NCI-H1417 (cell line): Measurements from ENCODE around the gene PLXDC2.
"Not testable (repeated sequence)": the region's sequence is repeated elsewhere in the genome, so short reads cannot be mapped to it uniquely, and the experiment has no call there.

Source experiments
- DNase-seq, 3 experiments: peaks; one replicate each; lab custom pipeline; 2025; lab: John Stamatoyannopoulos, UW

Gene PLXDC2

GRCh38 chr10:19816411-19817230 is at the start of gene PLXDC2:
Gene PLXDC2, plus strand, starts transcription at chr10:19816432.
- peak in 2 of 3 experiments; percentile 55 to 68 for DNase-seq

DNA sequence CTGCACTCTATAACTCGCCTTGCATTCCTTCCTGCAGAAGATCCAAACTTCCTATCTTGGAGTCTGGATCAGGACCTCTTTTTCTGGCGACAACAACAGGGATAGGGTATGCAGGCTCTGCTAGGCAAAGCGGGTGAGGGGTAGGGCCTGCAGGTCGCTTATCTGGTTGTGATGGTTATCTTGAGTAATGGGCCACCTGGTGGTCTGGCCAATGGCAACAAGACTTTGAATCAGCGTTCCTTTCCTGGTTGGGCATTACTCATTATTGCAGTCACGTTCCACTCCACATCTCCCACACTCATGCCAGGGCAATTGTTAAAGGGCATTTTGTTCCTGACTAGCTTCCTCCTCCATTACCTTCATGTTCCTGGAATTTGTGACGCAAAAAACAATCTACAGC is 48.4 kb upstream of the PLXDC2 start:
- DNase-seq: peak in 1 of 3 experiments; percentile 1

DNA sequence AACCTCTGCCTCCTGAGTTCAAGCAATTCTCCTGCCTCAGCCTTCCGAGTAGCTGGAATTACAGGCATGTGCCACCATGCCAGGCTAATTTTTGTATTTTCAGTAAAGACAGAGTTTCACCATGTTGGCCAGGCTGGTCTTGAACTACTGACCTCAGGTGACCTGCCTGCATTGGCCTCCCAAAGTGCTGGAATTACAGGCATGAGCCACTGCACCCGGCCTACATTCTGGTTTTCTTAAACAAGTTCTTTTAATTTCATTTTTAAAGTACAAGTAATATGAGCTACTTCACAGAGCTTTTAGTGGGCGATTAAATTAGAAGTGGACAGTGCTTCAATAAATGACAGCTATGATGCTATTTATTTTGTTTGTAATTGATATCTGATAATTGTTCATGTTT is 46.4 kb upstream of the PLXDC2 start:
- DNase-seq: not testable (repeated sequence)

DNA sequence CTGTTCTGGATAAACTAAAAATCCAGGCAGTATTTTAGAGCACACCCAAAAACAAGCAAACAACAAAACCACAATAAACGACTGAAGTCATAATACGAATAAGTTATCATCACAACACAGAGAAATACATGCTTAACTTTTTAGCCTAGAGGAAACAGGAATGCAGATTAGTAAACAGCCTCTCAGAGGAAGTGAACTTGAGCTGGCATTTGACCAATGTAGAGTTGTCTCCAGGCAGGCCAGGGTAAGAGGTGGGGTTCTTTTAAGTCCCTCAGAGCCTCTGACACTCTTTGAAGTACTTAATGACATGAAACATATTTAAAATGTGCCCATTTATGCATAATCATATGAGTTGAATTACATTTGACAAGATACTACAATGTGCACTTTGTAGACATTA is 43.3 kb upstream of the PLXDC2 start:
- DNase-seq: no peak

DNA sequence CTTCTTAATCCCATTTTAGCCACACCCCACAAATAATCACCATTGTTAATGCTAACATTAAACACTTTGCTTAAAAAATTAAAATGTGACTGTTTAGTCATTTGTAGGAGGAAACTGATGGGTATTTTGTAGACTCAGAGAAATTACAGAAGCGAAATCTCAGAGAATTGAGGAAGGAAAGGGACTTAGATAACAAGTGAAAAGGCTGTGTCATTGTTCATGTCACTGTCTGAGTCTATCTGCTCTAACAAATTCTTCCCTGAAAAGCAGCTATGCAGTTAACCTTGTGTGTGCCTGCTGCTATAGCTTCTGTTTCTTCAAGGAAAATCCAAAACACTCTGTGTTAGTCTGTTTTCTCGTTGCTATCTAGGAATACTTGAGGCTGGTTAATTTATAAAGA is 40.9 kb upstream of the PLXDC2 start:
- no peak for DNase-seq

DNA sequence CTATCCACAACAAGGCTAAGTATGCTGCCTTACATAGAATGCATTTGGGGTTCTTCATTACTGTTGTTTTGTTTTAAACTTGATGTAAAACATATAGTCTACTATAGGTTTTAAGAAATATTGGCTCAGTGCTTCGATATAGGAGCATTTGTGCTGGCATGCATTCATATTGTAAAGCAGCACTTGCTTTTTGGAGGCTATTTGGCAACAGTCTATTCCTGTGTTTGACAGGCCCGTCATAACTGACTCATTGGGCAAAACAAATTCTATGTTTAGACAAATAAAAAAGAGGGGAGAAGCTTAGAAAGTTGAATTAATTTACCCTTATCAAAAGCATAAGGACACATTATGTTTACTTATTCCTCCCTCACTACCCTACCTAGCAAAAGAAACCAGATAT is 38.4 kb upstream of the PLXDC2 start:
- DNase-seq: no peak

DNA sequence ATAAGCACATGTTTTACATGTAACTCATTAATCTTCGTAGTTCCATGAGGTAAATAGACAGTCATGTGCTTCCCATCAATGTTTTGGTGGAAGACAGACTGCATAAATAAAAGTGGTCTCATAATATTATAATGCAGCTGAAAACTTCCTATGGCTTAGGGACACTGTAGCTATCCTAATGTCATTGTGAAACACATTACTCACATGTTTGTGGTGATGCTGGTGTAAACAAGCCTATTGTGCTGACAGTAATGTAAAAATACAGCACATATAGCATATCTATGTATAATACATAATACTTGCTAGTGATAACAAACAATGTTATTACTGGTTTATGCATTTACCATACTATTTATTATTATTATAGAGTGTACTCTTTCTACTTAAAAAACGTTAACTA is 37.2 kb upstream of the PLXDC2 start:
- DNase-seq: no peak

GRCh38 chr10:19782430-19783089 is 33.7 kb upstream of the PLXDC2 start:
- no peak for DNase-seq

- no peak for DNase-seq
Observed at GRCh38 chr10:19783721-19784120, 32.5 kb upstream of the PLXDC2 start.

DNA sequence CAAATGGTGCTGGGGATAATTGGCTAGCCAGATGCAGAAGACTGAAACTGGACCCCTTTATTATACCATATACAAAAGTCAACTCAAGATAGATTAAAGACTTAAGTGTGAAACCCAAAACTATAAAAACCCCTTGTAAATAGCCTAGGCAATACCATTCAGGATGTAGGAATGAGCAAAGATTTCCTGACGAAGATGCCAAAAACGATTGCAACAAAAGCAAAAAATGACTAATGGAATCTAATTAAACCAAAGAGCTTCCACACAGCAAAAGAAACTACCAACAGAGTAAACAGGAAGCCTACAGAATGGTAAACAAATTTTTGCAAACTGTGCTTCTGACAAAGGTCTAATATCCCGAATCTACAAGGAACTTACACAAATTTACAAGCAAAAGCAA is 30.9 kb upstream of the PLXDC2 start:
- DNase-seq: no peak

DNA sequence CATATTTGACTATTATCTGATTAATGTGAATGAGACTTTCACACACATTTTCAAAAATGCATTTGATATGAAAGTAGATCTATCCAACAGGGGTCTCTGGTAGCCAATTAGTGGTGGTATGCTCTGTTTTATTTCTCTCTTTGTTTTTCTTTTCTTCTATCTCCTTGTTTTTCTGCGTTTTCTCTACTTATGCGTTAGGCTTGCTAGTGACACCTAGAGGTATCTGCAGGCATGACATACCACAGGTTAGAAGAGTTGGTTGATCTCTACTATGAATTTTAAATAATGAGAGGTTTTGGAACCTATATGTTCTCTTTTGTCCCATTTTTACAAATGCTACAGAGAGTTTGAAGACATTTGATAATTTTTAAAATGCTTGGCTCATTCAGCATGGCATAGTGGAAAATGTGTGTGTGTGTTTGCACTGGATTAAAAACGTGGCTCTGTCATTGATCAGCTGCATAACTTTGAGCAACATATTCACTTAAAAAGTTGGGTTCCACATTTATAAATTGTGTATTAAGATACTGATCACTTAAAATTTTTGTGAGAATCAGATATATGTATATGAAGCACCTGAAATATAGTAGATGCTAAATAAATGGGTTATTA is 28.1 kb upstream of the PLXDC2 start:
- DNase-seq: peak in 2 of 3 experiments; percentile 4 to 52

DNA sequence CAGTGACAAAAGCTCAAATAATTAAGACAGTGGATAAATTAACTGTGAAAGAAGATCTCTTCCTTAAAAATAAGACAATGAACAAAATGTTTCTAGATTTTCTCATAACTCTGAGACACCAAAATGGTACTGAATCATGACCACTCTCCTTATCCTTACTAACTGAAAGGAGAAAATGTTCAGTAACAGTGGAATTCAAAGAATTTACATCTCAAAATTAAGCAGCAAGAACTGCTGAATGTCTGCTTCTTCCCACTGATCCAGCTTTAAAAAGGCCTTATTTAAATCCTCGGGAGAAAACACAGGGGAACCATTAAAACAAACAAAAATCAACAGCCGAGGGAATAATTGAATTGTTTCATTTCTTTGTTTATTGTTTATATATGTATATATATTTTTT is 27.3 kb upstream of the PLXDC2 start:
- no peak for DNase-seq

- DNase-seq: no peak
Observed at GRCh38 chr10:19789607-19790006, 26.6 kb upstream of the PLXDC2 start.

DNA sequence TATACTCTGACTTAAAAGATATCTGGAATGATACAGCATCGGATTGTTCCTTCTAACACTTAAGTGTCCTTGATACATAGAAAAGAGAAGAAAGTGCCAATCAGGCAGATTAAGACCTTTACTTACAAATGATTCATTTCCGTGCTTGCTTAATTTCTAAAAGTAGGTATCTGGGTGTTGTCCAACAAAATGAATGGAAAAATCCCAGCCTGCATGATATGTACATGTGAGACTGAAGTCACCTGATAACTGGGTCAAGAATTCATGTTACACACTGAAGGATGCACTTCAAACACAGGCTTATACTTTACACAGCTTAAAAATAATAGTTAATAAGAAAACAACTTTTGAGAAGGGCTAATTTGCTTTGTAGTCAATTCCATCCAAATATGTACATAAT is 25.2 kb upstream of the PLXDC2 start:
- DNase-seq: no peak

- DNase-seq: no peak
Observed at GRCh38 chr10:19795684-19796083, 20.5 kb upstream of the PLXDC2 start.

DNA sequence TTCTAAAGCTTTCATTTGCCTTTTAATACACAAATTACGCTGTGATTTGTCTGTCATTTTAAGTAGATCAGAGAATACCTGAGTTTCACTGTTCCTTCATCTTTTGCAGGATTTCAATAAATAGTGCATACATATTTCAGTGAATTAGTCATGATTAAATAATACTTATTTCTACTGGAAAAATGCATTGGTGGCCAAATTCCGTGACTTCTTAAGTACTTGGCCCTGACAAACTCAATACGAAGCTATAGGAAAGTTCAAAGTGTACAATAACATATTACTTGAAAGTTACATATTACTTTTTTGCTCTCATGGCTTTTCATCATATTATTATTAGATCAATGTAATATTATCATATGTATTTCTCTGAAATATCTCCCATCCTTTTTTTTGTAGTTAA is 16.1 kb upstream of the PLXDC2 start:
- no peak for DNase-seq

GRCh38 chr10:19801369-19801768 is 14.9 kb upstream of the PLXDC2 start:
- DNase-seq: no peak

DNA sequence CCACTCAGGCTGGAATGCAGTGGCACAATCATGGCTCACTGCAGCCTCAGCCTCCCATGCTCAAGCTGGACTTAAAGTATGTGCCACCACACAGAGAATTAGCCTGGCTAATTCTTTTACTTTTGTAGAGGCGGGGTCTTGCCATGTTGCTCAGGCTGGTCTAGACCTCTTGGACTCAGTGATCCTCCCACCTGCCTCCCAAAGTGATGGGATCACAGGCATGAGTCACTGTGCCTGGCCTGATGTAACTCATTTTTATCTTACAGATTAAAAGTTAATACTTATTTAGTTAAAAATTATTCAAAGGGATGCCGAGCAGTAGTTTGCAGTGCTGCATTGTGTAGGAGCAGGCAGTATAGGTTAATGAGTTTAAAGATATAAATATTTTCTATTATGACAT is 12.6 kb upstream of the PLXDC2 start:
- no peak for DNase-seq

GRCh38 chr10:19809481-19809880 is 6.8 kb upstream of the PLXDC2 start:
- no peak for DNase-seq

GRCh38 chr10:19811540-19811939 is 4.7 kb upstream of the PLXDC2 start:
- DNase-seq: no peak

DNA sequence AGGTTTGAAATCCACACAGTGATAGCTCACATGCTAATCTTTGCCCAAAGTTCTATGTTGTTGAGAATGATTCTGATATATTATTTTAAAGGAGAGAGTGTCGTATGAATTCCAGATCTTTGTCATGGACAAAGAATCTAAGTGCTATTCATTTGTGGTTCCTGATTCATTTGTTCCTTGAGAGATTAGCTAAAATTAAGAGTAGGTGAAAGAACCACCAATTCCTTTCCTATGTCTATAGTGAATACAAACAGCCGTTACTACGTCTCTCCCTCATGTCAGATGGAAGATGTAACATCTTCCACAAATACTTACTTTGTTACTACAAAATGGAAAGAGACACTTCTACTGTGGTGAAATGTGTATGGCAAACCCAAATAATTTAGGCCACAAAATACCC is 3.3 kb upstream of the PLXDC2 start:
- no peak for DNase-seq

DNA sequence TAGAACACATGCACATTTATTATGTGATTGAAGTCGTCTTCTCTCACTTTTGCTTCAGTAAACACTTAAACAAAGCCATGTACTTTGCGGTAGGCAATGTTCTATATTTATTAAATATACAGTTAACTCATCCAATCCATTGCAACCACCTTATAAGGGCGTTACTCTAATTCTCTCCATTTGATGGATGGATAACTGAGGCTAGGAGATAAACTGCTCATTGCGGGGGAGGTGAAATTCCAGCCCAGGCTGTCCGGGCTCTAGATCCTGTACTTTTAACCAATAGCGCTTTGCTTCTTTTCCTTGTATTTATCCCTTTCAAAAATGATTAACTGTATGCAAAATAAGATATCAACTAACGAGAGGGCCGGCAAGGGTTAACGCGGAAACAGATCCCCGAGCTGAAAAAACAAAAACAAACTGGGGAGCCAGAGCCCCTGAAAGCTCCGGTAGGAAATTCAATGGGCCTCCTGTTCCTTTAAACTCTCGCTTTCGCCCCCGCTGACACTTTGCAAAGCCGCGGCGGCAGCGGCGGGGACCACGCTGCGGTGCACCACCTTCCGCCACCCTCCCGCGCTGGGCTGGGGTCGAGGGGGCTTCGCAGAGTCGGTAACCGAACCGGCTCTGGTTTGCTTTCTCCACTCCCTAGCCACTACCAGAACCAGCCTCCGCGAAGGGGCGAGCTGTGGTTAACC is 1.0 kb upstream of the PLXDC2 start:
- no peak for DNase-seq
